GM23338 (cell line): ENCODE data around the gene BRD9. TPM values are rescaled to one million over a fixed set of nuclear protein-coding genes. Genes with fewer than 3 reads are reported as not detected.

Experiments used
- ATAC-seq: fragments of 200-7000 bp; cut with Tn5 transposase; 3 replicates; pipeline ENCODE4 v1.9.1; 2020
- DNase-seq: peaks from one replicate; pipeline ENCODE4 v3.0.0-alpha.2; 2015; ENCODE audit warnings: low spot score
- H2AFZ ChIP-seq: fragments of 200-600 bp; sonication (generic); 2 replicates; pipeline ENCODE4 v1.8.0; 2016; ENCODE audit warnings: antibody characterized with exemption, mild to moderate bottlenecking, moderate library complexity
- H3F3A ChIP-seq: fragments of 200-600 bp; sonication (generic); replicated peaks from 2 replicates; pipeline ENCODE4 v1.8.0; 2017; ENCODE audit warnings: antibody characterized with exemption, mixed run types, low read depth
- H3K27ac ChIP-seq: fragments of 200-600 bp; sonication (generic); 2 replicates; pipeline ENCODE4 v1.6.1; 2016; ENCODE audit warnings: low read depth
- H3K27me3 ChIP-seq: fragments of 200-600 bp; sonication (generic); 2 replicates; pipeline ENCODE4 v1.8.0; 2016; ENCODE audit warnings: mild to moderate bottlenecking, mixed run types, moderate library complexity; ENCODE audit not compliant: insufficient read depth
- H3K36me3 ChIP-seq: fragments of 200-600 bp; sonication (generic); 2 replicates; pipeline ENCODE4 v1.8.0; 2016; ENCODE audit warnings: mild to moderate bottlenecking; ENCODE audit not compliant: insufficient read depth
- H3K4me1 ChIP-seq: fragments of 200-600 bp; sonication (generic); 2 replicates; pipeline ENCODE4 v1.8.0; 2016; ENCODE audit warnings: mild to moderate bottlenecking, moderate library complexity; ENCODE audit not compliant: insufficient read depth
- H3K4me2 ChIP-seq: fragments of 200-600 bp; sonication (generic); 2 replicates; pipeline ENCODE4 v1.7.1; 2017; ENCODE audit warnings: mixed run types
- H3K4me3 ChIP-seq: fragments of 200-600 bp; sonication (generic); 2 replicates; pipeline ENCODE4 v1.6.1; 2016; ENCODE audit warnings: mixed run types
- H3K79me2 ChIP-seq: fragments of 200-600 bp; sonication (generic); replicated peaks from 2 replicates; pipeline ENCODE4 v1.8.0; 2017; ENCODE audit warnings: mild to moderate bottlenecking; ENCODE audit not compliant: insufficient read depth
- H3K9me2 ChIP-seq: fragments of 200-600 bp; sonication (generic); 2 replicates; pipeline ENCODE4 v1.8.0; 2017; ENCODE audit not compliant: insufficient read depth
- H4K20me1 ChIP-seq: fragments of 200-600 bp; sonication (generic); replicated peaks from 2 replicates; pipeline ENCODE4 v1.8.0; 2017; ENCODE audit warnings: mild to moderate bottlenecking; ENCODE audit not compliant: insufficient read depth
- H3K27ac Mint-ChIP-seq: 2 replicates; pipeline ENCODE4 v1.8.0; 2020; ENCODE audit warnings: inconsistent platforms, mild to moderate bottlenecking, moderate library complexity, mixed read lengths
- H3K27me3 Mint-ChIP-seq: 3 replicates; pipeline ENCODE4 v1.8.0; 2022; ENCODE audit warnings: low read depth, mild to moderate bottlenecking, moderate library complexity, mixed read lengths, inconsistent platforms; ENCODE audit not compliant: insufficient read depth, poor library complexity
- H3K36me3 Mint-ChIP-seq: 3 replicates; pipeline ENCODE4 v1.8.0; 2021; ENCODE audit warnings: low read depth, mild to moderate bottlenecking, inconsistent platforms, moderate library complexity, mixed read lengths
- H3K4me1 Mint-ChIP-seq: 3 replicates; pipeline ENCODE4 v1.8.0; 2020; ENCODE audit warnings: mild to moderate bottlenecking, inconsistent platforms, mixed read lengths
- H3K4me3 Mint-ChIP-seq: 3 replicates; pipeline ENCODE4 v1.8.0; 2021; ENCODE audit warnings: moderate library complexity, mild to moderate bottlenecking, inconsistent platforms, mixed read lengths
- H3K9me3 Mint-ChIP-seq: 3 replicates; pipeline ENCODE4 v1.8.0; 2020; ENCODE audit warnings: moderate library complexity, mild to moderate bottlenecking, inconsistent platforms, mixed read lengths
- CREB1 ChIP-seq: fragments of 250-450 bp; sonication (Bioruptor Pico); IDR thresholded peaks from 2 replicates; pipeline ENCODE4 v1.5.0; 2020; ENCODE audit warnings: low read depth, mild to moderate bottlenecking, moderate library complexity
- CTCF ChIP-seq, 2 experiments: fragments of 200-600 bp in 1 of 2; sonication (generic) in 1 of 2; conservative IDR thresholded peaks; 2 replicates each; pipeline versions ENCODE4 v1.5.1 to v1.6.1; 2016 to 2017; ENCODE audit warnings: antibody characterized with exemption in 2 of 2, low read depth in 2 of 2, mild to moderate bottlenecking in 2 of 2, moderate library complexity in 1 of 2
- ETS1 ChIP-seq: IDR thresholded peaks from 2 replicates; pipeline ENCODE4 v1.6.1; 2016; ENCODE audit warnings: antibody characterized with exemption
- EZH2phosphoT487 ChIP-seq: fragments of 200-600 bp; sonication (generic); IDR thresholded peaks from one replicate; pipeline ENCODE4 v1.8.1; 2018; ENCODE audit warnings: antibody characterized with exemption; ENCODE audit not compliant: unreplicated experiment
- POLR2AphosphoS5 ChIP-seq: IDR thresholded peaks from 2 replicates; pipeline ENCODE4 v1.6.1; 2016; ENCODE audit warnings: antibody characterized with exemption, low read depth
- REST ChIP-seq: IDR thresholded peaks from one replicate; pipeline ENCODE4 v1.6.1; 2018; ENCODE audit warnings: antibody characterized with exemption; ENCODE audit not compliant: unreplicated experiment
- ZNF114 ChIP-seq: fragments of 250-450 bp; sonication (Bioruptor Pico); IDR thresholded peaks from 2 replicates; pipeline ENCODE4 v1.5.0; 2020; ENCODE audit warnings: mild to moderate bottlenecking, moderate library complexity
- ZNF331 ChIP-seq: fragments of 250-450 bp; sonication (Bioruptor Pico); IDR thresholded peaks from 2 replicates; pipeline ENCODE4 v1.5.0; 2020; ENCODE audit warnings: low read depth, mild to moderate bottlenecking, moderate library complexity
- ZNF462 ChIP-seq: fragments of 250-450 bp; sonication (Bioruptor Pico); IDR thresholded peaks from 2 replicates; pipeline ENCODE4 v1.5.0; 2020; ENCODE audit warnings: mild to moderate bottlenecking, moderate library complexity
- polyA plus RNA-seq: library from polyadenylated mRNA; unstranded; fragments of >200 nt; fragmentation: Nextera tagmentation; extraction: Ambion mirVana; gene quantifications from 2 replicates; pipeline ENCODE4 v1.2.1, GENCODE V29; 2016
- total RNA-seq: library from RNA; depleted of rRNA; stranded (reverse); fragments of >200 nt; shearing (Covaris generic); gene quantifications from 2 replicates; pipeline ENCODE4 v1.2.3, GENCODE V29; 2014

The BRD9 gene
- total and polyA plus RNA-seq, 2 experiments from 2014 or later: 32.9 to 54.7 TPM

GRCh38 chr5:871596-872298 is 20.9 kb downstream of the BRD9 start (continued):
- TF ChIP-seq ZNF462 (CRISPR knock-in tag): no peak
- TF ChIP-seq CTCF (conservative IDR thresholded peaks at IDR 0.05; ENCODE audit: low read depth in 2 of 2): no peak

GRCh38 chr5:870956-871355 is 21.6 kb downstream of the BRD9 start:
- H3K79me2 ChIP-seq: peaks cover 15% of the 10 kb centered on the region
- H3K27me3 Mint-ChIP-seq: peaks cover 2% of the 10 kb centered on the region
- no peak for DNase-seq
- H3K27me3 ChIP-seq: no peaks in the 10 kb centered on the region
- H3K36me3 Mint-ChIP-seq: peaks cover 89% of the 10 kb centered on the region
- no peak overlapping the region for H3K4me2 ChIP-seq
- 0 out of 2 replicates have a peak, but pooled peaks cover 4% of the 10 kb centered on the region for H3F3A ChIP-seq
- peaks cover 5% of the 10 kb centered on the region; the same call in 2 of the 3 replicates for H3K4me1 Mint-ChIP-seq
- H3K4me3 ChIP-seq: no peak overlapping the region
- no peaks in the 10 kb centered on the region for H3K9me2 ChIP-seq
- H3K4me3 Mint-ChIP-seq: no peak overlapping the region
- peaks cover 45% of the 10 kb centered on the region for H3K36me3 ChIP-seq
- no peak for ATAC-seq
- no peaks in the 10 kb centered on the region for H3K4me1 ChIP-seq
- H4K20me1 ChIP-seq: peaks cover 30% of the 10 kb centered on the region
- no peak overlapping the region for H2AFZ ChIP-seq
- H3K9me3 Mint-ChIP-seq: no peaks in the 10 kb centered on the region
- H3K27ac Mint-ChIP-seq: no peak overlapping the region
- H3K27ac ChIP-seq: no peak overlapping the region
- TF ChIP-seq CTCF (conservative IDR thresholded peaks at IDR 0.05; ENCODE audit: low read depth in 2 of 2) (no peak), CREB1 (CRISPR knock-in tag) (no peak), ETS1 (no peak), ZNF331 (no peak), ZNF114 (CRISPR knock-in tag) (no peak), POLR2AphosphoS5 (no peak), REST (no peak), EZH2phosphoT487 (no peak)
